Measurements from ENCODE around the gene ADGRD1. TPM values are rescaled to one million over a fixed set of nuclear protein-coding genes. Genes with fewer than 3 reads are reported as not detected.
A peak's percentile ranks its signal among the peaks of the same experiment; 100 is the strongest.

The ADGRD1 gene
- polyA plus RNA-seq, 6 donors from 2014 or later, result 0.26 to 6.6 (median 1.9) TPM

DNA sequence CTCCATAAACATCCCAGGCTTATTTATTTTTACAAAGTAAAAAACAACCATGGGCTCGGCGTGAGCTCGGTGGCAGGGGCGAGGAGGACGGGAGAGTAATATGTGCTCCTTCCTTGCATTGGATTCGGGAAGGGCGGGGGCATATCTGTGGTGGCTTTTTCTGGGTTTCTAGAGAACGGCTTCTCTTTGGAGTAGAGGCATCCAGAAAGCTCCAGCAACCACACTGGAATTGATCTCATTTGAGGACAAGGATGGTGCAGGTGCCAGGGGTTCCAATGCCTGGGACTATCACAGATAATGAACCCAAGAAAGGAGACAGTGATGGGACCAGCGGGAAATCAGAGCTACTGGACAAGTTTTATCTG is 18.9 kb downstream of the ADGRD1 start:
- ATAC-seq (ENCODE audit: low read depth in 2 of 2) (no peak), DNase-seq (no peak)
- peaks cover 0 to 20% of the 10 kb centered on the region in 2 donors for H3K36me3 Mint-ChIP-seq
- no peak overlapping the region for H3K4me3 Mint-ChIP-seq
- H3K27me3 Mint-ChIP-seq, result no peaks in the 10 kb centered on the region
- peaks cover 0 to 18% (median 5%) of the 10 kb centered on the region in 3 donors for H3K4me1 Mint-ChIP-seq
- H3K9me3 Mint-ChIP-seq, result no peaks in the 10 kb centered on the region
- H3K27ac Mint-ChIP-seq, result peak overlapping the region in 2 of 6 donors; percentile 7 to 38

DNA sequence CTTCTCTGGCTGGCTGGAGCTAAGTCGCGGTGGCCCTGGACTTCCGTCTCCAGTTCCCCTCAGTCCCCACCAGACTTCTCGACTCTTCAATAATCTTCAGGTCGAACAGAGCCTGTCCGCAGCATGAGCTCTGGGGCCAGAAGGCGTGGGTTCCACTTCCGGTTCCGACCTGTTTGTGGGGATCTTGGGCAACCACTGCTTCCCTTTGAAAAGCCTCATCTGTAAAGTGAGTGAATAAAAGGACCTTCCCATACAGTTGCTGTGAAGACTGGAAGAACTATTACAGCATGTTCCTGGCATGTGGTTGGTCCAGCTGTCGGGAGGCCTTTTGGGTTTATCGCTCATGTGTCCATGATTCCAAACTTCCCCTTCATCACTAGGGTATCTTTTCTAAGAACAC is 19.4 kb downstream of the ADGRD1 start:
- DNase-seq (no peak), ATAC-seq (ENCODE audit: low read depth in 2 of 2) (no peak)
- Mint-ChIP-seq H3K4me1 (peaks cover 0 to 23% (median 5%) of the 10 kb centered on the region in 3 donors), H3K27ac (no peak overlapping the region), H3K9me3 (no peaks in the 10 kb centered on the region), H3K27me3 (no peaks in the 10 kb centered on the region), H3K4me3 (no peak overlapping the region), H3K36me3 (peaks cover 0 to 20% of the 10 kb centered on the region in 2 donors)

DNA sequence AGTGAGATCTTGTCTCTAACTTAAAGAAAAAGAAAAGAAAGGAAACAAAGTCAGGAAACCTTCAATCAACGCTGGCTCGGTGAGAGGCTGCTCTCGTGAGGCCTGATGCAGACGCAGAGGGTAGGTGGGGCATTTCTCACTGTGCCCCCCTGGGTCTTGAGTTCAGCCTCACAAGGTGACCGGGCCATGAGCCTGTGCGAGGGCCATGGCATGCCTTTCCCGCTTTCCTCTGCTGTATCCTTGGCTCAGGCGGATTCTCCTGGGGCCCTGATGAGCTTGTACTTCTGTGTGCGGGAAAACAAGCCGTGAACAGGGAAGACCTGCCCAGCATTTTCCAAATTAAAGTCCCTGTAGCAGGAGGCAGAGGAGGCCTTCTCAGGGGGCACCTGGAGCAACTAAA is 20.2 kb downstream of the ADGRD1 start:
- H3K36me3 Mint-ChIP-seq, result peaks cover 0 to 17% of the 10 kb centered on the region in 2 donors
- peaks cover 0 to 29% (median 10%) of the 10 kb centered on the region in 3 donors for H3K4me1 Mint-ChIP-seq
- H3K27ac Mint-ChIP-seq, result no peak overlapping the region
- H3K9me3 Mint-ChIP-seq, result no peaks in the 10 kb centered on the region
- DNase-seq (no peak), ATAC-seq (ENCODE audit: low read depth in 2 of 2) (no peak)
- peak overlapping the region in 1 of 8 donors; percentile 35 for H3K4me3 Mint-ChIP-seq
- no peaks in the 10 kb centered on the region for H3K27me3 Mint-ChIP-seq

DNA sequence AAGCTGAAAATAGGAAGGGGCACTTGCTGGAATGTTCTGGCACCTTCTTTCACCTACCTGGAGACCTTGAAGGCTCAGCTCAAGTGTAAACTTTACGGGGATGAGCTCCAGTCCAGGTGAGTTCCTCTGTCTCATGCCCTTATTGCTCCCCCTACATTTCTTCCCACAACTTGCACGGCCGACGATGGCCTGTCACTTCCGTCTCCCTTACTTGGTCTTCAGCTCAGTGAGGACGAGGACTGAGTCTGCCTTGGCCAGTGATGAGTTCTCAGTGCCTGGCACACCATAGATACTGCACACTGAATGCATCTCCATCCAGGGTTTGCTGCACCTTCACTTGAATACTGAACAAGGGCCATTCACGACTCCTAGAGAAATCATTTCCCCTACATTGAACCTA is 21.4 kb downstream of the ADGRD1 start:
- Mint-ChIP-seq H3K27me3 (no peaks in the 10 kb centered on the region), H3K36me3 (peaks cover 0 to 15% of the 10 kb centered on the region in 2 donors), H3K9me3 (no peaks in the 10 kb centered on the region), H3K4me1 (peaks cover 6 to 36% (median 18%) of the 10 kb centered on the region in 3 donors), H3K4me3 (peak overlapping the region in 1 of 8 donors; percentile 87), H3K27ac (no peak overlapping the region)
- no peak for ATAC-seq (ENCODE audit: low read depth in 2 of 2)
- no peak for DNase-seq

DNA sequence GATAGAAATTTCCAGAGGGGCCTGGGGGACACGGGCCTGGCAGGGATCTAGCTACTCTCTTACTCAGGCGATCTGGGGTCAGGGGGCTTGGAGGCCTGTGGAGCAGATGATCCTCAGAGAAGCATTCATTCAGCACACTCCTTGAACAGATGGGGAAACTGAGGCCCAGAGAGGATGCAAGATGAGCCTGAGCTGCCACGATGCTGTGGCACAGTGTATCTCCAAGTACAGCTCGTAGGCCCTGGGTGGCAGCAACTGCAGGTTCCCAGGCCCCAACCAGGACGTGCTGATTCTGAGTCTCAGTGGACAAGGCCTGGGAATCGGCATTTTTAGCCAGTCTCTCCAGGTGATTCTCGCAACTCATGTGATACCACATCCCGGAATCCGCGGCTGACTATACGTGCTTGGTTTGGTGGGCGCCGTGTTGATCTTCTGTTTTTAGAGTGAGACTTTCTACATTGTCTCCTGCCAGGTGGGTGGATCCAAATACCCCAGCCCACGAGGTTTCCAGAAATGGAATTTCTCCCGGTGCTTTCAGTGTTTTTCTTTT is 22.5 kb downstream of the ADGRD1 start:
- no peak overlapping the region for H3K27ac Mint-ChIP-seq
- H3K36me3 Mint-ChIP-seq, result peaks cover 0 to 15% of the 10 kb centered on the region in 2 donors
- no peak for ATAC-seq (ENCODE audit: low read depth in 2 of 2)
- no peaks in the 10 kb centered on the region for H3K9me3 Mint-ChIP-seq
- peaks cover 13 to 40% (median 24%) of the 10 kb centered on the region in 3 donors for H3K4me1 Mint-ChIP-seq
- no peak for DNase-seq
- no peaks in the 10 kb centered on the region for H3K27me3 Mint-ChIP-seq
- H3K4me3 Mint-ChIP-seq, result no peak overlapping the region

DNA sequence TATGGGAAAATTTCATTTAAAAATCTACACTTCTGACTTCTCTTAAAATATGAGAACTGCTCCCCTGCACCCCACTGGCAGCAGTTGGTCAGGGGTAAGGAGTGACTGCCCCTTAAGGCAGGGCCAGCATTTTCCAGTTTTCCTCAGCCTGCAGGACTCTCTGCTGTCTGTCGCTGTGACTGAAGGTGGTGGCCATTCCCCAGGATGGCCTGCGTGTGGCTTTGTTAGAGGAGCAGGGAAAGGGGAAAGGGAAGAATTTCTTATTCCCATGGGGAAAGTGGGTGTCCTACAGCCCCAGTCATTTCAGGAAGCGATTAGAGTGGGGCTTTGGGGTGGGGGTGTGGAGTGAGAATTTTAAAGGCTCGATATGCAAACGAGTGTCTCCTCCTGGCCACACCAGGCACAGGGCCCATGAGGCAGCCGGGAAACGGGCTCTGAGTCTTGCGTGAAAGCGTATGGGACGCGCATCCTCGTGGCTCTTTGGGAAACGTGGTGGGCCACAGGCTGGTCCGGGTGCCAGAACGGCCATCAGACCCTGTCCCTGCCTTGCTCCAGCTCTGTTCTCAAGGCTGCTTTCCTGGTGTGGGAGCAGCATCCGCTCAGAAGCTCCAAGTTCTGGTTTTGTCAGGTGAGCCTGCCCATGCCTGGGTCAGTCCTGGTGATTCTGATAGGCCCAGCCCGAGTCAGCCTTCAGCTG is 23.5 kb downstream of the ADGRD1 start:
- DNase-seq, result no peak
- peak overlapping the region in 2 of 6 donors; percentile 44 to 69 for H3K27ac Mint-ChIP-seq

DNA sequence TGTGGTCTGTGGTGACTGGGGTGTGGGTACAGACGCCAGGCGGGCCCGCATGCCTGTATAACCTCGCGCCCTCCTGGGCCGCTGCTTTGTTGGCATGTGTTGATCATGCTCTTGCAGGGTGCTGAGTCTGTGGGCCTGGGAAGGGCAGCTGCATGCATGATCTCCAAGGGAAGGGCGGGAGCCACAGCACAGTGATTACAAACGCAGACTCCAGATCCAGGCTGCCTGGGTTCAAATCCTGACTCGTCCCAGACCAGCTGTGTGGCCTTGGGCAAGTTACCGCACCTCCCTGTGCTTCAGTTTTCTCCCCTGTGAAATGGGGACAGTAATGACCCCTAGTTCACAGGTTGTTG is 24.0 kb downstream of the ADGRD1 start:
- H3K27me3 Mint-ChIP-seq, result no peaks in the 10 kb centered on the region
- no peak for ATAC-seq (ENCODE audit: low read depth in 2 of 2)
- no peak overlapping the region for H3K27ac Mint-ChIP-seq
- H3K36me3 Mint-ChIP-seq, result peaks cover 0 to 10% of the 10 kb centered on the region in 2 donors
- H3K4me3 Mint-ChIP-seq, result peak overlapping the region in 1 of 8 donors; percentile 57
- H3K9me3 Mint-ChIP-seq, result no peaks in the 10 kb centered on the region
- DNase-seq, result no peak
- peaks cover 23 to 52% (median 32%) of the 10 kb centered on the region in 3 donors for H3K4me1 Mint-ChIP-seq

More for the DNA sequence above, 23.5 kb downstream of the ADGRD1 start:
- H3K4me3 Mint-ChIP-seq, result peak overlapping the region in 1 of 8 donors; percentile 57
- H3K27me3 Mint-ChIP-seq, result no peaks in the 10 kb centered on the region
- no peaks in the 10 kb centered on the region for H3K9me3 Mint-ChIP-seq
- H3K36me3 Mint-ChIP-seq, result peaks cover 0 to 13% of the 10 kb centered on the region in 2 donors
- no peak for ATAC-seq (ENCODE audit: low read depth in 2 of 2)
- peaks cover 18 to 50% (median 26%) of the 10 kb centered on the region in 3 donors for H3K4me1 Mint-ChIP-seq

DNA sequence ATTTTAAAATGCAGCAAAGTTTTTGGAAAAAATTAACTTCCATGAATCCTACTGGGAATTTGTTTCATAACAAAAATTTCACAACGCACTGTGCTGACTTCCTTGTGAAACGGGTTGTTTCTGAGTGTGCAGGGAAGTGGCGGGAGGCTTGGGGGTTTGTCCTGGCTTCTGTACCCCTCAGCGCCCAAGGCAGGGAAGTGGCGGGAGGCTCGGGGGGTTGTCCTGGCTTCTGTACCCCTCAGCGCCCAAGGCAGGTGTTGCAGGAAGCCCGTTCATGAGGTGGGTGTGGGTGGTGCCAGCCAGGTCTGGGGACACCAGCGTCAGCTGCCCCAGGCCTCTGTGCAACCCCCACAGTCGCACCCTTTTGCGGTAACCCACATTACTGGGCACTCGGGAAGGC is 25.1 kb downstream of the ADGRD1 start:
- Mint-ChIP-seq H3K9me3 (no peaks in the 10 kb centered on the region), H3K27ac (peak overlapping the region in 4 of 6 donors; percentile 18 to 95 (median 56)), H3K36me3 (peaks cover 0 to 3% of the 10 kb centered on the region in 2 donors), H3K4me1 (peaks cover 24 to 62% (median 32%) of the 10 kb centered on the region in 3 donors), H3K4me3 (peak overlapping the region in 2 of 8 donors; percentile 16 to 24), H3K27me3 (no peaks in the 10 kb centered on the region)
- ATAC-seq (ENCODE audit: low read depth in 2 of 2) (no peak), DNase-seq (no peak)

DNA sequence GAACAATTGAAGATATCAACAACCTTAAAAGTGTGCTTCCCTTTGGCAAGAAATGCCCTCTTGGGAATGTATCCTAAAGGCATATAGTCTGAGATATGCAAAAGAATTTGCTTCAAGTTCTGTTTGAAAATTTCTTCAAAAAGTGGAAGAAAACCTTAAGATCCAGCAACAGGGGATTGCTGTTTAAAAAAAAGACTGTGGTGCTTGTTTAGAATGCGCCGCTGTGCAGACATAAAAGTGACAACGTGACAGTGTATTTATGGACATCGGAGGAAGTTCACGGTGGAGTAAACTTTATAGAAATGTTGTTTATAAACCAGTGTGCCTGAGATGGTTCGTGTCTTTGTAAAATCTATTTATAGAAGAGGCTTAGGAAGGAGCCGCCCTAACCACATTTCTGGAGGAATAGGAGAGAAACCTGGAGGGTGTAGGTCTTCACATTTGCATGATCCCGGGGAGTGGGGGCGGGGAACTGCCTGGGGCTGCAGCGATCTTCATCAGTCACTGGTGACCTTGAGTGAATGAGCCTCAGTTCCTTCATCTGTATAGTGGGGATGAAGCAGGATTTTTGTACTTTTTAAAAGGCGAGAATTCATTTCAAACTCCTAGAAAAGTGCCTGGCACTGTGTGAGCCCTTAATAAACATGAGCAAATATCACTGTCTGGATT is 27.5 kb downstream of the ADGRD1 start:
- H3K9me3 Mint-ChIP-seq, result no peaks in the 10 kb centered on the region
- H3K27me3 Mint-ChIP-seq, result no peaks in the 10 kb centered on the region
- peak; percentile 30 for DNase-seq
- H3K4me1 Mint-ChIP-seq, result peaks cover 24 to 69% (median 32%) of the 10 kb centered on the region in 3 donors
- H3K4me3 Mint-ChIP-seq, result peak overlapping the region; percentile 48 to 86 (median 78)
- peak in 1 of 2 donors; percentile 10 for ATAC-seq (ENCODE audit: low read depth in 2 of 2)
- no peaks in the 10 kb centered on the region for H3K36me3 Mint-ChIP-seq
- H3K27ac Mint-ChIP-seq, result peak overlapping the region in 5 of 6 donors; percentile 70 to 99 (median 92)

DNA sequence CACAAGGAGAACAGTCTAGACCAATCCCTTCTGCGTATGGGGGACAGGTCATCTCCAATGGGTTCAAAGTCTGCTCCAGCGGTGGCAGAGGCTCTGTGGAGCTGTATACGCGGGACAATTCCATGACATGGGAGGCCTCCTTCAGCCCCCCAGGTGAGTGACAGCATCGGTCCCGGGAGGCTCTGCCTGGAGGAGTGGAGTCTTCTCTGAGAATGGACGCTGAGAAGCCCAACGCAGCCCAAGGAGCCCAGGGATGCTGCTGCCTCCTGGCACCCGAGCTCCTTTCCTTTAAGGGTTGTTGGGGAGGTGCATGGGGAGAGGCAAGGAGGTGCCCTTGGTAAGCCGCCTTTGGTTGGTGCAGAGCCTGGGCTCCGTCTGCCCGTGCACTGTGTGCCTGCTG is 28.2 kb downstream of the ADGRD1 start:
- Mint-ChIP-seq H3K27ac (peak overlapping the region in 4 of 6 donors; percentile 20 to 94 (median 80)), H3K9me3 (no peaks in the 10 kb centered on the region), H3K4me3 (peak overlapping the region in 7 of 8 donors; percentile 63 to 86 (median 77)), H3K36me3 (no peaks in the 10 kb centered on the region), H3K27me3 (no peaks in the 10 kb centered on the region), H3K4me1 (peaks cover 24 to 69% (median 32%) of the 10 kb centered on the region in 3 donors)
- ATAC-seq (ENCODE audit: low read depth in 2 of 2) (no peak), DNase-seq (no peak)

DNA sequence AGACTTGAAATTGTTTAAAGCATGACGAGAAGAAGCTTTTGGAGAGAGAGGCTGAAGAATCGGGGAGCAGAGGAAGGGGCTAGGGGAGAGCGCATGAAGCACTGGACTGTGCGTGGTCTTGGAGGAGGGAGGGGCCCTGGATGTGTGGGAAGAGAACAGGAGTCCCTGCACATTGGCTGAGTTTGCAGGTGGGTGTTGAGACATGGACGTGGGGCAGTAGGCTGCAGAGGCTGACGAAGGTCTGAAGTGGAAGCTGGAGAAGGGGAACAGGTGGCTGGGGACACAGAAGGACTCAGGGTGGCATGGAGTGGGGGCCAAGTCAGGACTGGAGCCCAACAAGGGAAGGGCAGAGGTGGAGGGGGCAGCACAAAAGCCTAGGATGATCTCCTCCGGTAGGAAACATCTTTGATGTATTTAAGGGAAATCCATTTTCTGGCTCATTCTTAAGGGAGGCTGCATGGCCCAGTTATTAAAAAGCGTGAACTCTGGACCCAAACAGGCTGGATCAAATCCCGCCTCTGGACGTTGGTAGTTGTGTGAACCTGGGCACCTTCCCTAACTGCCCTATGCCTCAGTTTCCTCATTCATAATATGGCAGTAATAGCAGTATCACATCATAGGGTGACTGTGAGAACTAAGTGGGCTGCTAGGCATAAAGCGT is 29.0 kb downstream of the ADGRD1 start:
- H3K4me3 Mint-ChIP-seq, result peak overlapping the region in 7 of 8 donors; percentile 0 to 75 (median 49)

DNA sequence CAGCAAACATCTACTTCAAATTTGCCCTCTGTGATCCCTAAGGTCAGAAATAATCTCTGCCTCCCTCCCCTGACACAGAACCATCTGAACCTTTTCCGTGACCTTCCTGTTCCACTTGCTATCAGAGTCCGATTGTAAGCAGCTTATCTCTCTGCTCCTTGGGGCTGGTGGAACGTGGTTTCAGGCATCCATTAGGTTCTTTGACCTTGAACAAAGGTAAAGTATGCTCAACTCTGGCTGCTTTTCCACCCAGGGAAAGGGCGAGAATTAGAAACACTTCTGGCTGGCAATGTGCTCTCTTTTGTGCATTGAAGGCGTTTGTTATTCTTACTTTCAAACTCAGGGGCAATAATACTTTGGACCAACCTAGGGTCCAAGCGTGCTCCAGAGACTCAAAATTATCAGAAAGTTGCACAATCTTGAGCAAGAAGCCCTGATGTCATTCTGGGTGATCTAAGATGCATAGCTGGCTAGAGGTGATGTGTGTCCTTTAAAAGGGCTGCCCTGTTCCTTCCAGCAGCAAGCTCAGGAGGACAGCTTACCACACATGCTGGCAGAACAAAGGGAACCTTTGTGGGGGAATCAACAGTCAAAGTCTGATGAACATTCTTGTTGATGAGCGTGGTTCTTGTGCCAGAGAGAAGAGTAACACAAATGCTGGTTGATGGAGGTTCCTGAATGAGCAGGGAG is 29.8 kb downstream of the ADGRD1 start:
- Mint-ChIP-seq H3K27ac (peak overlapping the region in 3 of 6 donors; percentile 1 to 83 (median 81)), H3K9me3 (no peaks in the 10 kb centered on the region), H3K27me3 (peaks cover 0 to 5% (median 0%) of the 10 kb centered on the region in 3 donors), H3K36me3 (no peaks in the 10 kb centered on the region), H3K4me3 (no peak overlapping the region), H3K4me1 (peaks cover 24 to 59% (median 29%) of the 10 kb centered on the region in 3 donors)
- DNase-seq (no peak), ATAC-seq (ENCODE audit: low read depth in 2 of 2) (no peak)

More for the DNA sequence above, 29.0 kb downstream of the ADGRD1 start:
- H3K27ac Mint-ChIP-seq, result peak overlapping the region in 4 of 6 donors; percentile 72 to 83 (median 77)
- DNase-seq (no peak), ATAC-seq (ENCODE audit: low read depth in 2 of 2) (no peak)
- H3K36me3 Mint-ChIP-seq, result no peaks in the 10 kb centered on the region
- H3K27me3 Mint-ChIP-seq, result peaks cover 0 to 5% (median 0%) of the 10 kb centered on the region in 3 donors
- no peaks in the 10 kb centered on the region for H3K9me3 Mint-ChIP-seq
- peaks cover 24 to 67% (median 32%) of the 10 kb centered on the region in 3 donors for H3K4me1 Mint-ChIP-seq

All from naive B cell (primary cell).